GM23248 (cell line): ENCODE measurements around the gene KIF20A.

Experiments used
- EZH2 ChIP-seq: fragments of 200-600 bp; sonication (generic); IDR thresholded peaks from 2 replicates; pipeline ENCODE4 v1.6.1; 2018; ENCODE audit warnings: antibody characterized with exemption, mild to moderate bottlenecking; ENCODE audit not compliant: insufficient read depth, poor library complexity, severe bottlenecking
- EZH2phosphoT487 ChIP-seq: fragments of 200-600 bp; sonication (generic); IDR thresholded peaks from 2 replicates; pipeline ENCODE4 v1.6.1; 2018; ENCODE audit warnings: antibody characterized with exemption, moderate library complexity, mild to moderate bottlenecking, low read depth; ENCODE audit not compliant: insufficient read depth

DNA sequence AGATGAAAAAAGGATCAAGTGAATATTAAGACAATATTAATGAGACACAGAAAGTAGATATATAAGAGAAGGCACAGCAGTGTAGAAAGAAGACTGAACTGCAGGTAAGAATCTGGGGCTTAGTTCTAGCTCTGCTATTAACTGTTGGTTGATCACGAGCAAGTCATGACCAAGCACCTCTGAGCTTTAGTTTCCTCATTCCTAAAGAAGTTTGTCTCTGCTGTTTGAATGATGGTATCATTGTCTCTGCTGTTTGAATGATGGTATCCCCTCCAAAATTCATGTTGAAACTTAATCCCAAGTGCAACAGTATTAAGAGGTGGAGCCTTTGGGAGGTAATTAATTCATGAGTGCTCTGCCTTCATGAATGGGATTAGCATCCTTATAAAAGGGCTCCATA is 37.2 kb upstream of the KIF20A start:
- no peak for TF ChIP-seq EZH2
- no peak for TF ChIP-seq EZH2phosphoT487
